EL (cell line): Measurements from ENCODE around the gene DIPK1A.

Source experiments
- DNase-seq: peaks from one replicate; pipeline ENCODE4 v3.0.0-alpha.2; 2016

The DIPK1A gene

DNA sequence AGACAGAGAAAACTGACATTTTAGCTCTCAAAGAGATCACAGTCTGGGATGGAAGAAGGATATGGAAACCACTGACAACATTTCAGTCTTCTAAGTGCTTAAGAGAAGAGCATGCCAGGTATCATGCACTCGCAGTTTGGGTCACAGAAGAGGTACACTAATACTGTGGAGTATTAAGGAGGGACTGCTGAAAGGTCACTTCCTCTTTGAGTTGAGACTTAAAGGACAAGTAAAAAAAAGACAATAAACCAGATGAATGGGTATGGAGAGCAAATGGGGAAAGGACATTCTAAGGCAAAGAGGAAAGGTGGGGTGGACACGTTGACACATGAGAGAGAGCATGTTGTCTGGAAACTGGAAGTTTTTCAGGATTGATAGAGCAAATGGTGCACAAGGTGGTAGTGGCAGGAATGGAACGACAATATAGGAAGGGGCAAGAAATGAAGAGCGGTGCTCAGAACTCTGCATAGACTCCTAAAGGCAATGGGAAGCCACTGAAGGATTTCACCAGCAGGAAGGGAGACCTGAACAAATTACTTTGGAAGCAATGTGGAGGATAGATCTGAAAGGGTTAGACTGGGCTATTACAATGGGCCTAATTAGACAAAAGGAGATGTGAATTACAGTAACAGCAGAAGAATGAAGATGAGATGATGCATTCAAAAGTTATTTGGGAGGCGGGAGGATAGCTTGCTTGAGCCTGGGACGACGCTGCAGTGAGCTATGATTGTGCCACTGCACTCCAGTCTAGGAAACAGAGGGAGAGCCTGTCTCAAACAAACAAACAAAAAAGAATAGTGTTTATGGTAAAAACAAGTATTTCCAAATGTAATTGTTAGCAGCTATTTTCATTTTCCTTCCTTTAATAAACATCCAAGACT, 11.1 kb downstream of the DIPK1A start:
- peak; percentile 90 for DNase-seq

DNA sequence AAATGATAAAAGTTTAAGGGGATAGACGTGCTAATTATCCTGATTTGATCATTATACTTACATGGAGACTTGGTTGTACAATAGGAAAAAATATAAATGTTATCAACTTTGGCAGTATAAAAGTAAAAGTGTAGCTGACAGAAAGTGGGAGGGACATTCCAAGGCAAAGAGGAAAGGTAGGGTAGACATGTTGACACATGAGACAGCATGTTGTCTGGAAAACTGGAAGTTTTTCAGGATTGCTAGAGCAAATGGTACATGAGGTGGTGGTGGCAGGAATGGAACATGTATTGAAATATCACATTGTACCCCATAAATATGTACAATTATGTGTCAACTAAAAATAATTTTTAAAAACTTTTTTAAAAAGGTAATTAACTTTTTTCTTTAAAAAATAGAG, 13.2 kb downstream of the DIPK1A start:
- no peak for DNase-seq

DNA sequence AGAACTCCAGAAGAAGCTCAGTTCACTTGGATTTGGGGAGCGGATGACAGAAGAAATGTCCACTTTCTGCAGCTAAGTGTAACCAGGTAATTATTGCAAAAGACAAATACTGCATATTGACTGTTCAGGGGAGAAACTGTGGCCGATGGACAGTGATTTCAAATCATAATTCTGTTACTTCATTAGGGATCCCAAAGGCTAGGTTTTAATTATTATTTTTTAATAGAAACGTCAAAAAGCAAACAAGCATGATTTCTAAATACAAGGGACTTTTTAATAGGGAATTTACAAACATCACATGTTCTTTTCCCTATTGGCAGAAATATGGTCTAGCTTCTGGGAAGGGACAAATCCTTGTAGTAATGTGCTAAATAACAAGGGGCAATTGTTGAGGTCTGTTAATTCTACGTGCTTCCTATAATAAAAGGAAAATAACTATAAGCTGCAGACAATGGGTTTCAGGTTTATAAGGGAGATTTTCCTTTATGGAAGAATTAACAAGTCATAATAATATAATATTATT, 15.5 kb downstream of the DIPK1A start:
- DNase-seq: no peak

DNA sequence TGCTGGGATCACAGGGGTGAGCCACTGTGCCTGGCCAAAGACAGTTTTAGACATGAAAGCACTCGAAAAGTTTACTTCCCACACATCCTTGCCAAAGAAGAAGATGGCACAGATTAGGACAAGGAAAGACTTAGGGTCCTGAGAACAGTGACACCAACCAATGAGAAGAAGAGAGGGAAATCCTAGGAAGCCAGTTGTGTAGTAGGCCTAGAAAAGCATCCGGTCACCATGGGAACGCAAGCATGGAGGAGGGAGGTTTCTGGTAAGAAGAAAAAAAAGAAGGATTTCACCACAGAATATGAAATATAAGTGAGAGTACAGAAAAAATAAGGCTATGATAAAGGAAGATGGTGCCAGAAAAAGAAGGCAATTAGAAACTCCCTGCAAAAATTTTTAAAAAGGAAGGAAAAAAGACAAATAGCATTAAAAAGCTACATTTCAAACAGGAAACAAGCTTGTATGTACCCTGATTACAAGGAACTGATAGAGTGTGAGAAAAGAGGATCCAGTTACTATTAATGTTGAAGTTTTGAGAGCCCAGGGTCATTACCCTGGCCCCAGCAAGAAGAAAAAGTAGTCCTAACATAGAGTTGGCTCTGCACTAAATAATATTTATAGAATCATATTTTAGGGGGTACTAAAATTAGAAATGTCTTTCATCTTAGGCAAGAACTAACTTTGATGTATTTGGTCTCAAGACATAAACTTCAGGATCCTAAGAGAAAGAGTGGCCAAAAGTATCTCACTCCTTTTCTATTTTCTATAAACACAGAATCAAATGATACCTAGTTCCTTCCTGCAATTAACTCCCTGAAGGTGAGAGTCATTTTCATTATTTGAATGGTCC, 16.1 kb downstream of the DIPK1A start:
- DNase-seq: no peak

DNA sequence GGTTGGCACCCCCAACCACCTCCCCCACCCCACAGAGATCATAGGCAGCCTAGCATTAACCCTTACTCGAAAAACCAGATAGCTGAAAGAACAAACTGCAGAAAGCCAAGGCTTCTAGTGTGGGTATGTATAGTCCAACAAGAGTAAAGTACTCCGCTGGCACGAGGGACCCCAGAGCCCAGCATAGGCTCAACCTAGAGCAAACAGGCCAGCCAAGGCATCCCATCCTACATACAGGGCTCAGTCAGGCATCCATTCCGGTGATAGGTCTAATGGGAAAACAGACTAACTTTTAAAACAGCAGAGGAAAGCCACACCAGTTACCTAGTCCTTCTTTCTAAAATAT, 17.8 kb downstream of the DIPK1A start:
- no peak for DNase-seq

DNA sequence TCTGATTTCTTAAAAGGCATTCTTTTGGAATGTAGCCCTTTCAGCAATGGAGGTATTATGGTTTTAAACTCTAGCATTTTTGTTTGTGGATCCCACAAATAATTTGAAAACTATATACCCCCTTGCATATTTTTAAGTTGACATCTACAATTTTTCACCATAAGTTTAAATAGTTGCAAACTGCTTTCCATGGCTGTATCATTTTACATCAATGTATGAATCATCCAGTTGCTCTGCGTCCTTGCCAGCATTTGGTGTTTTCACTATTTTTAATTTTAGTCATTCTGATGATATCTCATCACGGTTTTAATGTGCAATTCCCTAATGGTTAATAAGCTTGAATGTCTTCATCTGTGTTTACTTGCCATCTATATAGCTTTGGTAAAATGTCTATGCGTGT, 20.7 kb downstream of the DIPK1A start:
- peak; percentile 81 for DNase-seq

DNA sequence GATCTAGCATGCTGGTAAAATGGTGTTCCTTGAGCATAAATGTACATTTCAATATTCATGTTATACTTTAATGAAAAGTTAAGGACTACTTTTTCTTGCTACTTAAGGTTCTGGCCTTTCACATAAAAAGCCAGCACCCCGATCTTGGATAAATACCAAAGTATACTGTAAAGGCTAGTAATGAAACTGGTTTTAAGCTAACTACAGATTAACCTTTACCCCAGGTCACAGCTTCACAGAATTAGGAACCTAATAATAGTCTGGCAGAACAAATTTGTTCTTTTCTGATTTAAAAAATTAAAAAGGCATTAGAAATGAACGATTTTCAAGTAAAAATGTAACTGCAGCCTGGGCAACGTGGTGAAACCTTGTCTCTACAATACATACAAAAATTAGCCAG, 23.5 kb downstream of the DIPK1A start:
- no peak for DNase-seq

DNA sequence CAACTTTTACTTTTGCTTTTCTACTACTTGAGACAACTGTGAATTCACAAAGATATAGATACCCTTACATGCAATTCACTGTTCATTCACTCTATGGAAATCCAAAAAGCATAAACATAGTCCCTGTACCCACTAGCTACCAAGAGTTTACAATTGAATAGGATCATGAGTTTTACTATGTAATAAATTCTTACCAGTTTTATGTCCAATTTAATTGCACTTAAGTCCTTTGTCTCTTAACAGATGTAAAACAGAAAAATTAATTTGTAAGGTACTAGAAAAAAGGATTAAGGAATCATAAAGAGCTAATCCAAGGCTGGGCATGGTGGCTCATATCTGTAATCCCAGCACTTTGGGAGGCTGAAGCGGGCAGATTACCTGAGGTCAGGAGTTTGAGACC, 24.4 kb downstream of the DIPK1A start:
- no peak for DNase-seq

DNA sequence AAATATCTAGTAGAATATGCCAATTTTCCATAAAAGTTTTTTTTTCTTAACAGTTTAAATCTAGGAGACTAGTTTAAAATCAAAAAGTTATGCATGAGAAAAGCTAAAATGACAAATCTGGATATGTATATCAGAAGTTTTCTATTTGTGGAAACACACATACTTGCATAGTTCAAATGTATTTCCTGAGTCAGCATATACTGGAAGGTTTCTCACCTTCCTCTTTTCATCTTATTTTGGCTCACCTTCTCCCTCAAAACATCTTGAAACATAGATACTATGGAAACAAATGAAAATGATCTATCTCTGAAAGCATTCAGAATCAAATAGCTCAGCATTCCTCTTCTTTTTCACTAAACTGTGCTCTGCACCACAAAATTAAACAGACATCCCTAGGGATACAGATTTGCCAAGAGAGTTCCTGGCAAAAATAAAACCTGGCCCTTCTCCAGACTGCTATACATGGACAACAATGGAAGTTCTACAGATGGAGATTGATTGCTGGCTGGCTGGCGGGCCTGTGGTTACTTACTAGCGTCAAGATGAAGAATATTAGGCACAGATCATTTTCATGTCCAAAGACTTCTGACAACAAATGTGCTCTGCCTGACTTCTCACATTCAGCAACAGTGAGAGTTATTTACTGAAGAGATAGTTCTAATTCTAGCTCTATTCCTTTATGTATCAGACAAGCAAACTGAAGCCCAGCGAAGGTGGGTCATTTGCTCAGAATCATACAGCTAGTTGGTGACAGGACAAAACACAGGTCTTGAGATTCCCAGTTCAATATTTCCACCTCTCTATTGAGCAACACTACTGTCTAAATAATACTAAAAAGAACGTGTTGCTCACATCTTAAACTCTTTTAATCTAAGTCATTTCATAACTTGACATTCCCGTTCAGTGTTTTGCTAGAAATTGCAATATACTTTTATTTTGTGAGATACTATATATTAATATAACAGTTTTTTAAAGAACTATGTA, 26.6 kb downstream of the DIPK1A start:
- DNase-seq: peak; percentile 37

GRCh38 chr1:92933459-92933858, 27.8 kb downstream of the DIPK1A start:
- no peak for DNase-seq

- DNase-seq: no peak
Observed at GRCh38 chr1:92931691-92932090, 29.6 kb downstream of the DIPK1A start.

- no peak for DNase-seq
Observed at GRCh38 chr1:92929461-92929860, 31.8 kb downstream of the DIPK1A start.

- no peak for DNase-seq
Observed at GRCh38 chr1:92927870-92928269, 33.4 kb downstream of the DIPK1A start.

DNA sequence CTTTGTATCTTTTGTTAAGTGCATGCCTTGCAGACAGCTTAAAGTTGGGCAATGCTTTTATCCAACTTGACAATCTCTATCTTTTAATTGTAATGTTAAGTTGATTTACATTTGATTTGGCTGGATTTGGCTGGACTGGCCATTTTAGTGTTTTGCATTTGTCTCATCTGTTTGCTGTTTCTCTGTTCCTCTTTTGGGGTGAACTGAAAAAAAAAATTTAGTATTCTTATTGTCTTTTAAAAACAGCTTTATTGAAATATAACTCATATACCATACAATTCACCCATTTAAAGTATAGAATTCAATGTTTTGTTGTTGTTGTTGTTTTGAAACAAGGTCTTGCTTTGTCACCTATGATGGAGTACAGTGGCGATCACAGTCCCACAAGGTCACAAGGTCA, 34.4 kb downstream of the DIPK1A start:
- no peak for DNase-seq

GRCh38 chr1:92924501-92924900, 36.8 kb downstream of the DIPK1A start:
- DNase-seq: no peak

GRCh38 chr1:92923664-92924063, 37.6 kb downstream of the DIPK1A start:
- no peak for DNase-seq

- DNase-seq: peak; percentile 43
Observed at GRCh38 chr1:92922356-92923035, 38.8 kb downstream of the DIPK1A start.

GRCh38 chr1:92921031-92922023, 39.9 kb downstream of the DIPK1A start:
- DNase-seq: no peak

DNA sequence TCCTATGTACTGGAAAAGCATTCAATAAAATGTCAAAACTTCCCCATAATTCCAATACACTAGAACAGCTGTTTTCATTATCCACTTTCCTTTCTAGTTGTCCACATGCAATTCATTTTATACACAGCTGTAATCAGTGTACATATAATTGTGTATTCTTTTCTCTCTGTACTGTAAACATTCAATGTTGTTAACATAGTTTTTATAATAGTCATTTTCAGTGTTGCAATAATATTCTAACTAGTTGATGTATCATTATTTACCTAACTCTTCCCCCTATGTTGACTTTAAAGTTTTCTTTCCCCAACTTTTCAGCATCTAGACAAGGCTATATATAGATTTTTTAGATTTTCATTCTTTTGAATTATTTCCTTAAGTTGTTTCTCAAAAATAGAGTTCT, 44.4 kb downstream of the DIPK1A start:
- peak; percentile 31 for DNase-seq

GRCh38 chr1:92915547-92915946, 45.7 kb downstream of the DIPK1A start:
- DNase-seq: no peak
